Measurements from ENCODE around the gene PDILT.
"Not testable (repeated sequence)": the region's sequence is repeated elsewhere in the genome, so short reads cannot be mapped to it uniquely, and the experiment has no call there.

The PDILT gene

GRCh38 chr16:20325005-20325404, 79.5 kb downstream of the PDILT start:
- no peak for DNase-seq (ENCODE audit: extremely low read depth in 1 of 2, low read depth in 1 of 2)

GRCh38 chr16:20323591-20324117, 80.9 kb downstream of the PDILT start:
- no peak for DNase-seq (ENCODE audit: extremely low read depth in 1 of 2, low read depth in 1 of 2)

GRCh38 chr16:20322696-20323095, 81.8 kb downstream of the PDILT start:
- no peak for DNase-seq (ENCODE audit: extremely low read depth in 1 of 2, low read depth in 1 of 2)

- DNase-seq (ENCODE audit: extremely low read depth in 1 of 2, low read depth in 1 of 2) = no peak
Observed at GRCh38 chr16:20321671-20322070, 82.9 kb downstream of the PDILT start.

- not testable (repeated sequence) for DNase-seq (ENCODE audit: extremely low read depth in 1 of 2, low read depth in 1 of 2)
Observed at GRCh38 chr16:20321051-20321450, 83.5 kb downstream of the PDILT start.

GRCh38 chr16:20320592-20320991, 83.9 kb downstream of the PDILT start:
- DNase-seq (ENCODE audit: extremely low read depth in 1 of 2, low read depth in 1 of 2) = no peak

GRCh38 chr16:20320178-20320577, 84.4 kb downstream of the PDILT start:
- DNase-seq (ENCODE audit: extremely low read depth in 1 of 2, low read depth in 1 of 2) = no peak

- DNase-seq (ENCODE audit: extremely low read depth in 1 of 2, low read depth in 1 of 2) = no peak
Observed at GRCh38 chr16:20319406-20319805, 85.1 kb downstream of the PDILT start.

- no peak for DNase-seq (ENCODE audit: extremely low read depth in 1 of 2, low read depth in 1 of 2)
Observed at GRCh38 chr16:20318437-20318836, 86.1 kb downstream of the PDILT start.

- DNase-seq (ENCODE audit: extremely low read depth in 1 of 2, low read depth in 1 of 2) = no peak
Observed at GRCh38 chr16:20318006-20318405, 86.5 kb downstream of the PDILT start.

- DNase-seq (ENCODE audit: extremely low read depth in 1 of 2, low read depth in 1 of 2) = no peak
Observed at GRCh38 chr16:20317117-20317516, 87.4 kb downstream of the PDILT start.

- DNase-seq (ENCODE audit: extremely low read depth in 1 of 2, low read depth in 1 of 2) = no peak
Observed at GRCh38 chr16:20316715-20317114, 87.8 kb downstream of the PDILT start.

- no peak for DNase-seq (ENCODE audit: extremely low read depth in 1 of 2, low read depth in 1 of 2)
Observed at GRCh38 chr16:20315764-20316163, 88.8 kb downstream of the PDILT start.

GRCh38 chr16:20314575-20314974, 90.0 kb downstream of the PDILT start:
- no peak for DNase-seq (ENCODE audit: extremely low read depth in 1 of 2, low read depth in 1 of 2)

- no peak for DNase-seq (ENCODE audit: extremely low read depth in 1 of 2, low read depth in 1 of 2)
Observed at GRCh38 chr16:20313741-20314140, 90.8 kb downstream of the PDILT start.

- not testable (repeated sequence) for DNase-seq (ENCODE audit: extremely low read depth in 1 of 2, low read depth in 1 of 2)
Observed at GRCh38 chr16:20312536-20313095, 91.9 kb downstream of the PDILT start.

GRCh38 chr16:20311548-20311947, 93.0 kb downstream of the PDILT start:
- DNase-seq (ENCODE audit: extremely low read depth in 1 of 2, low read depth in 1 of 2) = no peak

GRCh38 chr16:20310421-20311395, 93.8 kb downstream of the PDILT start:
- no peak for DNase-seq (ENCODE audit: extremely low read depth in 1 of 2, low read depth in 1 of 2)

GRCh38 chr16:20309786-20310185, 94.8 kb downstream of the PDILT start:
- DNase-seq (ENCODE audit: extremely low read depth in 1 of 2, low read depth in 1 of 2) = no peak

Data from stimulated activated CD8-positive, alpha-beta memory T cell treated with anti-CD3 and anti-CD28 coated beads, Interleukin-7, amount 100 ng/mL, for 48 hours (primary cell).